Fibroblast of lung (primary cell): ENCODE results near the gene RGS7. TPM values are rescaled to one million over a fixed set of nuclear protein-coding genes. Genes with fewer than 3 reads are reported as not detected.
"Not testable (repeated sequence)": the region's sequence is repeated elsewhere in the genome, so short reads cannot be mapped to it uniquely, and the experiment has no call there.

Source experiments
- DNase-seq, 2 donors: peaks; one replicate each; pipeline versions ENCODE4 v3.0.0 to v3.0.0-alpha.2; 2010; ENCODE audit warnings: low read depth in 2 of 2
- H2AFZ ChIP-seq: 2 replicates; pipeline ENCODE4 v1.5.1; 2012; ENCODE audit warnings: low read length, control low read depth, inconsistent platforms
- H3K27ac ChIP-seq: 2 replicates; pipeline ENCODE4 v1.5.1; 2011; ENCODE audit warnings: low read length, control low read depth; ENCODE audit not compliant: insufficient read depth
- H3K27me3 ChIP-seq: 2 replicates; pipeline ENCODE4 v1.5.1; 2011; ENCODE audit warnings: mild to moderate bottlenecking, low read length; ENCODE audit not compliant: control insufficient read depth, insufficient read depth
- H3K36me3 ChIP-seq: 2 replicates; pipeline ENCODE4 v1.5.1; 2011; ENCODE audit warnings: low read length; ENCODE audit not compliant: control insufficient read depth, insufficient read depth
- H3K4me1 ChIP-seq: 2 replicates; pipeline ENCODE4 v1.5.1; 2011; ENCODE audit warnings: low read length; ENCODE audit not compliant: control insufficient read depth, insufficient read depth; ENCODE audit errors: extremely low read depth
- H3K4me2 ChIP-seq: 2 replicates; pipeline ENCODE4 v1.5.1; 2011; ENCODE audit warnings: low read length, control low read depth; ENCODE audit not compliant: insufficient read depth; ENCODE audit errors: extremely low read depth
- H3K4me3 ChIP-seq, 4 experiments: fragments of 200-600 bp in 1 of 4; sonication (generic) in 1 of 4; replicated peaks in 1 of 4; 2 replicates each; pipeline ENCODE4 v1.5.1; 2011 to 2016; ENCODE audit warnings: low read length in 4 of 4, low read depth in 3 of 4, mild to moderate bottlenecking in 3 of 4, control low read depth in 2 of 4, inconsistent platforms in 1 of 4, mixed read lengths in 1 of 4; ENCODE audit not compliant: insufficient read depth in 1 of 4; ENCODE audit errors: control extremely low read depth in 1 of 4
- H3K79me2 ChIP-seq: 2 replicates; pipeline ENCODE4 v1.5.1; 2012; ENCODE audit warnings: mild to moderate bottlenecking, low read length, inconsistent platforms; ENCODE audit not compliant: control insufficient read depth, insufficient read depth
- H3K9ac ChIP-seq: 2 replicates; pipeline ENCODE4 v1.5.1; 2011; ENCODE audit warnings: mild to moderate bottlenecking, low read length, control low read depth; ENCODE audit not compliant: insufficient read depth
- H3K9me3 ChIP-seq: 2 replicates; pipeline ENCODE4 v1.5.1; 2012; ENCODE audit warnings: low read depth, low read length; ENCODE audit not compliant: control insufficient read depth, insufficient read depth
- H4K20me1 ChIP-seq: 2 replicates; pipeline ENCODE4 v1.5.1; 2011; ENCODE audit warnings: low read length; ENCODE audit not compliant: control insufficient read depth, insufficient read depth; ENCODE audit errors: extremely low read depth
- CTCF ChIP-seq, 2 donors: IDR thresholded peaks in 1 of 2; conservative IDR thresholded peaks in 1 of 2; 1 replicate in 1 of 2; 2 replicates in 1 of 2; pipeline ENCODE4 v1.5.1; 2011 to 2012; ENCODE audit warnings: low read length in 2 of 2, control low read depth in 1 of 2, inconsistent platforms in 1 of 2, low read depth in 1 of 2, mild to moderate bottlenecking in 1 of 2
- EZH2 ChIP-seq: IDR thresholded peaks from 2 replicates; pipeline ENCODE4 v1.5.1; 2012; ENCODE audit warnings: low read length, control low read depth, mild to moderate bottlenecking; ENCODE audit errors: missing control alignments
- polyA plus RNA-seq, 2 donors: library from polyadenylated mRNA; depleted of rRNA in 1 of 2; stranded (reverse) in 1 of 2; unstranded in 1 of 2; fragments of >200 nt; gene quantifications; 2 replicates each; pipeline ENCODE4 v1.2.1, GENCODE V29; 2011 to 2012; ENCODE audit warnings: missing spikeins in 1 of 2
- total RNA-seq: library from RNA; depleted of rRNA; stranded (reverse); fragments of >200 nt; gene quantifications from 2 replicates; pipeline ENCODE4 v1.2.1, GENCODE V29; 2014

The RGS7 gene
- total and polyA plus RNA-seq, 2 donors (not counting 1 experiment from before 2014, with no cell fraction given), result 3.6 to 4.2 TPM

- H3K4me2 ChIP-seq, H3K27me3 ChIP-seq, H4K20me1 ChIP-seq, H3K9me3 ChIP-seq, H3K79me2 ChIP-seq, H2AFZ ChIP-seq, DNase-seq, H3K27ac ChIP-seq, H3K4me3 ChIP-seq, H3K9ac ChIP-seq, H3K4me1 ChIP-seq, H3K36me3 ChIP-seq: not testable (repeated sequence)
These were observed 598.2 kb downstream of the RGS7 start for GRCh38 chr1:240758777-240759176.

GRCh38 chr1:240758296-240758695 lies 598.7 kb downstream of the RGS7 start:
- DNase-seq, result no peak
- H4K20me1 ChIP-seq, result no peaks in the 10 kb centered on the region
- no peak overlapping the region for H3K4me2 ChIP-seq
- no peak overlapping the region for H2AFZ ChIP-seq
- H3K4me3 ChIP-seq, result no peak overlapping the region
- no peak overlapping the region for H3K9ac ChIP-seq
- TF ChIP-seq EZH2, result no peak
- no peak for TF ChIP-seq CTCF (conservative IDR thresholded peaks at IDR 0.05 in 1 of 2, IDR thresholded peaks at IDR 0.05 in 1 of 2; ENCODE audit: low read depth in 1 of 2, low read length in 2 of 2)
- no peaks in the 10 kb centered on the region for H3K36me3 ChIP-seq
- H3K27me3 ChIP-seq, result no peaks in the 10 kb centered on the region
- no peak overlapping the region for H3K27ac ChIP-seq
- H3K4me1 ChIP-seq, result no peaks in the 10 kb centered on the region
- no peaks in the 10 kb centered on the region for H3K79me2 ChIP-seq
- H3K9me3 ChIP-seq, result no peaks in the 10 kb centered on the region

- Histone ChIP-seq H3K4me1 (no peaks in the 10 kb centered on the region), H2AFZ (no peak overlapping the region), H3K9ac (no peak overlapping the region), H3K9me3 (no peaks in the 10 kb centered on the region), H3K79me2 (no peaks in the 10 kb centered on the region), H3K4me3 (no peak overlapping the region), H3K4me2 (no peak overlapping the region), H3K27ac (no peak overlapping the region), H3K27me3 (no peaks in the 10 kb centered on the region), H4K20me1 (no peaks in the 10 kb centered on the region), H3K36me3 (no peaks in the 10 kb centered on the region)
- TF ChIP-seq EZH2 (no peak), CTCF (conservative IDR thresholded peaks at IDR 0.05 in 1 of 2, IDR thresholded peaks at IDR 0.05 in 1 of 2; ENCODE audit: low read depth in 1 of 2, low read length in 2 of 2) (no peak)
- DNase-seq, result no peak
These were observed 609.1 kb downstream of the RGS7 start for GRCh38 chr1:240747907-240748306.
